T-helper 1 cell treated with Interleukin-12 subunit alpha and Interleukin-12 subunit beta and Interleukin-4 antibody, amounts not matched to agents 30 ng/mL and 1 ng/mL, for 36 hours (primary cell): ENCODE results near the gene COMMD6. TPM values are rescaled to one million over a fixed set of nuclear protein-coding genes. Genes with fewer than 3 reads are reported as not detected.

Source experiments
- intact Hi-C: fragments of 100-400 bp; cut with micrococcal nuclease; formaldehyde crosslinking; loops from one replicate; pipeline ENCODE4 v1.15.1; 2024
- total RNA-seq: library from RNA; stranded (reverse); gene quantifications from 2 replicates; pipeline ENCODE4 v1.2.3, GENCODE V29; 2022

Gene COMMD6
- total RNA-seq, 1 donor from 2014 or later, result 124 TPM

DNA sequence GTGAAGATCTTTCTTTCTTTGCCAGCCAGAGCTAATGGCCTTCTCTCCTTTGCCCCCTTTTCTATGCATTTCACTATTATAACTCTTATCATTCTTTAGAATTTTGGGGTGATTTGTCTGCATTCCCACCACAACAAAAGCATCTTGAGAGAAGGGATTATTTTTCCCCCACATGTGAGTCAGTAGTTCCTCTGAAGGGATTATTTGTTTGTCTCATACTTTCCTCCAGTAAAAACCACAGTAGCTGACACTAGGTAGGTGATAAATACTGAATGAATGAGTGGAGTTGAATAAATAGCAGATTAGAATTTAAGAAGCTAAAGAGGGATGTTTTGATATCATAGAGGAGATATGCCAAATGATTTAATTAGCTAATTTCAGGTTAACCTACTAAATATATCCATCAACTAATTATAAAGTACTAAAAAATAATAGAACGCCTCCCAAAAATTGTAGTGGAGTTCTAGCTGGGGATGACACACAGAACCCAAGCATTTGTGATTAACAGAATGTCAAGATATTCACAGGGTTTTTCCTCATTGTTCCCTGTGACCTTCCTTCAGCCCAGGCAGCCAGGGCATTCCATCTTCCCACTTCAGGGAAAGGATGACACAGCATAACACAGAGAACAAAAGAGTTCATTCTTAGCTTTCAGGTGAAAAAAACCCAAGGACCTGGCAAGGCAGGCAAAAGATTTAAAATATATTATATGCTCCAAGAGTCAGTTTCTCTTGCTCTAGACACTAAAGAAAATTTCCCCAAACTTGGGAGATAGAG, 52.2 kb downstream of the COMMD6 start:
- intact Hi-C loops, result loop anchor here (10.0 kb wide), 1 partner anchor 389 kb away; no protein-coding TSS in a partner anchor

GRCh38 chr13:75482820-75483079, 54.9 kb downstream of the COMMD6 start:
- intact Hi-C loops, result loop anchor here (1.0 to 10.0 kb wide), 9 partner anchors 55 to 1404 kb away; partner anchors contain the start of genes COMMD6, KCTD12, LMO7 and UCHL3

- intact Hi-C loops, result loop anchor here (1.0 to 10.0 kb wide), 9 partner anchors 55 to 1405 kb away; partner anchors contain the start of genes COMMD6, KCTD12, LMO7 and UCHL3
These were observed 55.4 kb downstream of the COMMD6 start, which contains the start of gene TBC1D4 for GRCh38 chr13:75482070-75482819. TSS of gene TBC1D4 (minus strand) at chr13:75482169. CDS start at chr13:75481767, 402 bp downstream.

DNA sequence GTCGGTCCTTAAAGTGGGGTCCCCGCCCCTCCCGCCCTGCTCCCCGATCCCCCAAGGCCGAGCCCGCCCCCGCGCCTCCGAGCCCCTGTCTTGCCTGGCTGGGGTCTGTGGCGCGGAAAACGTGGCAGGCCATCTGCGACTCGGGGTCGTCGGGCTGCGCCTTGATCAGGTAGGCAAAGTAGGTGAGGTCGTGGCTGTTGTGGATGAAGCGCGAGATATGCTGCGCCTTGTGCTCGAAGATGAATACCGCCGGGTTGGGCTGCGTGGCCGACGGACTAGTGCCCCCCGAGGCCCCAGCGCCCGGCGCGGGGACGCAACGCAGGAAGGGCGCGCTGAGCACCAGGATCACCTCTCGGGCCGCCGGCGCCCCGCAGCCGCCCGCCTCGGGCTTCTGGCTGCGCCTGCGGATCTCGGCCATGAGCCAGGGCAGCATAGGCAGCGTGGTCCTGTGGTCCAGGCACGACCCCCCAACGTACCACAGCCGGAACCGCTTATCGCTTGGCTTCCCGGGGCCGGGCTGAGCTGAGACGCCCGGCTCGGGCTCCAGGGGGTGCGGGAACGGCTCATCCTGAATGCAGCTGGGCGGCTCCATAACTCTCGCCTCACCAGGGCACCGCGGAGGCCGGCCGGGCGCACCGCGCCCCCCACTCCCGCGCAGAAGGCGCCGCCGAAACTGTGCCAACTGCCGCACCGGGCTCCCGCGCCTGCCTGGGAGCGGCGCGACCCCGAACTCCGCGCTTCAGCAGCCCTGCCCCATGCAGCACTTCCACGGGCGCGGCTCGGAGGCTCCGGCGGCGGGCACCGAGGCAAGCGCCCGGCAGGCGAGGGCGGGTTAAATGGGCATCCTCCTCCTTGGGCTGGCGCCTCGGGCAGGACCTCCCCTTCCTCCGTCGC, 56.2 kb downstream of the COMMD6 start:
- intact Hi-C loops, result loop anchor here (1.0 to 10.0 kb wide), 9 partner anchors 56 to 1405 kb away; partner anchors contain the start of genes COMMD6, KCTD12, LMO7 and UCHL3

DNA sequence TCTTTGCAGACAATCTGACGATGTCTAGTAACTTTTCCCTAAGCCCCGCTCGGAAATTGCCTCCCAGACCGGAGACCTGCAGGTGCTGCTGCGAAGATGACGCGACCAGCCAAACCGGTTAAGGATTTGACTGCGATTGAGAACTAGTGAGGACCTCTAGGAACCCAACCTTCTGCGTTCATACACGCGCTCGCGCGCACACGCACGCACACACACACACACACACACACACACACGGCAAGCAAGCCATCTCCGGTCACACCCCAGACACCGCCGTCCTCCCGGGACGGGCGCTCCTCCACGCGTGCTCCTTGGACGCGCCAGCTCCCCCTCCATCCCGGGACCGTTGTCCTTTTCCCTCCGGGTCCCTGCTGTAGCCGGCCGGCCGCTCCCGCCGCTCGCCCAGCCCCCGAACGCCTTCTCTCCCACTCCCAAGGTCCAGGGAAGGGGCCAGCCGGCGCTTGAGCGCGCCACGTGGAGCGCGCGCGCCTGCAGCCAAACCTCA, 56.9 kb downstream of the COMMD6 start:
- intact Hi-C loops, result loop anchor here (5.0 to 10.0 kb wide), 2 partner anchors 394 to 1343 kb away; no protein-coding TSS in a partner anchor

GRCh38 chr13:75479102-75479740, 58.4 kb downstream of the COMMD6 start:
- intact Hi-C loops, result no loop called here

- intact Hi-C loops, result no loop called here
These were observed 59.0 kb downstream of the COMMD6 start for GRCh38 chr13:75478659-75479058.

Other genes starting within 250 kb of the COMMD6 start
- gene TBC1D4, start 55.7 kb downstream of the COMMD6 start, total RNA-seq, result 9.1 and 11.9 TPM in 2 replicates
- gene UCHL3, start 11.9 kb upstream of the COMMD6 start, total RNA-seq, result 32.7 and 39.1 TPM in 2 replicates
- gene LMO7, start 98.5 kb upstream of the COMMD6 start, total RNA-seq, result 9.9 and 15.2 TPM in 2 replicates